ENCODE results near the gene SLC25A11.

Gene SLC25A11

DNA sequence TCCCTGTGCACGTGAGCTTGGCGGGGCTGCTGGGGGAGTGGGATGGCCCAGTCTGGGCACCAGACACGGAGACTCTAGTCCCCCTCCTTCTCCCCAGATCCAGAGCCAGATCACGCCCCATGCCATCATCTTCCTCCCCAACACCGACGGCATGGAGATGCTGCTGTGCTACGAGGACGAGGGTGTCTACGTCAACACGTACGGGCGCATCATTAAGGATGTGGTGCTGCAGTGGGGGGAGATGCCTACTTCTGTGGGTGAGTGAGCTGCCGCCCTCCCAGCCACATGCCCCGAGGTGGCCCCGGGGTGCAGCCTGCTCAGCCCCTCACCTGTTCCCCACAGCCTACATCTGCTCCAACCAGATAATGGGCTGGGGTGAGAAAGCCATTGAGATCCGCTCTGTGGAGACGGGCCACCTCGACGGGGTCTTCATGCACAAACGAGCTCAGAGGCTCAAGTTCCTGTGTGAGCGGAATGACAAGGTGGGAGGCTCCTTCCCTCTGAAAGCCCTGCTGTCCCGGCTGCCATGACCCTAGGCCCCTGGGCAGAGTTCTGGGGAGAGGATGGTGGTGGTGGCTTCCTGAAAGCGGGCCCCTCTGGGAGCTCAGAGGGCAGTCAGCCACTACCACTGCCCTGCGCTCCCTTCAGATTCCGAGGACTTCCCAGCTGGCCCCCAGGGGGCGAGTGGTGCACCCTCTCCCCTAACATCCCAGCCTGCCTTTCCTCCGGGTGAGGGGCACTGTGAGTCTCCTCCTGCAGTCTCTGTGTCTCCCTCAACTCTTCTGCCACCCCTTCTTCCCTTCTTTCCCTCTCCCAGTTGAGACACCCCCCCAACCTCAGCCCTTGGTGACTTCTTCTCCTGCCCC, 43.3 kb downstream of the SLC25A11 start:
- H3K4me3 ChIP-seq, result no peak overlapping the region
- peak; percentile 70 for DNase-seq (ENCODE audit: low spot score)
- no peak overlapping the region for H3K27ac ChIP-seq

DNA sequence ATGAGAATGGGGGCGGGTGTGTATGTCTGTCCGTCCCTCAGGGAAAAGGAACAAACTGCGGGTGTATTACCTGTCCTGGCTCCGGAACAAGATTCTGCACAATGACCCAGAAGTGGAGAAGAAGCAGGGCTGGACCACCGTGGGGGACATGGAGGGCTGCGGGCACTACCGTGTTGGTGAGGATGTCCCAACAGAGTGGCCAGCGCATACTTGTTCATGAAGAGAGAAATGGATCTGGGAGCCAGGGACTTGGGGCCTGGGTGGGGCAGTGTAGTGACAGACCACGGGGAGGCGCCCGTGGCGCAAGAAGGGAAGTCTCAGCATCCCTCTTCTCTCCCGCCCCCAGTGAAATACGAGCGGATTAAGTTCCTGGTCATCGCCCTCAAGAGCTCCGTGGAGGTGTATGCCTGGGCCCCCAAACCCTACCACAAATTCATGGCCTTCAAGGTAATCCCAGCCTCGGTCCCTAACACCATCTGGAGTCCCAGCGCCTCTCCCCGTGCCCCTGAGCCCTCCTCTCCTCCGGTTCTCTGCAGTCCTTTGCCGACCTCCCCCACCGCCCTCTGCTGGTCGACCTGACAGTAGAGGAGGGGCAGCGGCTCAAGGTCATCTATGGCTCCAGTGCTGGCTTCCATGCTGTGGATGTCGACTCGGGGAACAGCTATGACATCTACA, 44.1 kb downstream of the SLC25A11 start:
- Histone ChIP-seq H3K27ac (no peak overlapping the region), H3K4me3 (no peak overlapping the region)
- TF ChIP-seq, protein P1, sequence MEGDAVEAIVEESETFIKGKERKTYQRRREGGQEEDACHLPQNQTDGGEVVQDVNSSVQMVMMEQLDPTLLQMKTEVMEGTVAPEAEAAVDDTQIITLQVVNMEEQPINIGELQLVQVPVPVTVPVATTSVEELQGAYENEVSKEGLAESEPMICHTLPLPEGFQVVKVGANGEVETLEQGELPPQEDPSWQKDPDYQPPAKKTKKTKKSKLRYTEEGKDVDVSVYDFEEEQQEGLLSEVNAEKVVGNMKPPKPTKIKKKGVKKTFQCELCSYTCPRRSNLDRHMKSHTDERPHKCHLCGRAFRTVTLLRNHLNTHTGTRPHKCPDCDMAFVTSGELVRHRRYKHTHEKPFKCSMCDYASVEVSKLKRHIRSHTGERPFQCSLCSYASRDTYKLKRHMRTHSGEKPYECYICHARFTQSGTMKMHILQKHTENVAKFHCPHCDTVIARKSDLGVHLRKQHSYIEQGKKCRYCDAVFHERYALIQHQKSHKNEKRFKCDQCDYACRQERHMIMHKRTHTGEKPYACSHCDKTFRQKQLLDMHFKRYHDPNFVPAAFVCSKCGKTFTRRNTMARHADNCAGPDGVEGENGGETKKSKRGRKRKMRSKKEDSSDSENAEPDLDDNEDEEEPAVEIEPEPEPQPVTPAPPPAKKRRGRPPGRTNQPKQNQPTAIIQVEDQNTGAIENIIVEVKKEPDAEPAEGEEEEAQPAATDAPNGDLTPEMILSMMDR (IDR thresholded peaks at IDR 0.05), result no peak
- peak; percentile 71 for DNase-seq (ENCODE audit: low spot score)

More for the DNA sequence above, 43.3 kb downstream of the SLC25A11 start:
- TF ChIP-seq, protein P1 (IDR thresholded peaks at IDR 0.05), result no peak

DNA sequence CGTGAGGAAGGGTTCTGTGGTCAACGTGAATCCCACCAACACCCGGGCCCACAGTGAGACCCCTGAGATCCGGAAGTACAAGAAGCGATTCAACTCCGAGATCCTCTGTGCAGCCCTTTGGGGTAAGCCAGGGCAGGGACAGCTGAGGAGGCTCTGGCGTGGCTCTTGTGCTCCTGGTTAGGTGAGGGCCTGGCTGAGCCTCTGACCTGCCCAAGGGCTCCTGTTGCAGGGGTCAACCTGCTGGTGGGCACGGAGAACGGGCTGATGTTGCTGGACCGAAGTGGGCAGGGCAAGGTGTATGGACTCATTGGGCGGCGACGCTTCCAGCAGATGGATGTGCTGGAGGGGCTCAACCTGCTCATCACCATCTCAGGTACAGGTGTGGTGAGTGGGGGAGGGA, 44.7 kb downstream of the SLC25A11 start:
- DNase-seq (ENCODE audit: low spot score), result no peak
- TF ChIP-seq, protein P1 (IDR thresholded peaks at IDR 0.05), result no peak
- no peak overlapping the region for H3K27ac ChIP-seq

DNA sequence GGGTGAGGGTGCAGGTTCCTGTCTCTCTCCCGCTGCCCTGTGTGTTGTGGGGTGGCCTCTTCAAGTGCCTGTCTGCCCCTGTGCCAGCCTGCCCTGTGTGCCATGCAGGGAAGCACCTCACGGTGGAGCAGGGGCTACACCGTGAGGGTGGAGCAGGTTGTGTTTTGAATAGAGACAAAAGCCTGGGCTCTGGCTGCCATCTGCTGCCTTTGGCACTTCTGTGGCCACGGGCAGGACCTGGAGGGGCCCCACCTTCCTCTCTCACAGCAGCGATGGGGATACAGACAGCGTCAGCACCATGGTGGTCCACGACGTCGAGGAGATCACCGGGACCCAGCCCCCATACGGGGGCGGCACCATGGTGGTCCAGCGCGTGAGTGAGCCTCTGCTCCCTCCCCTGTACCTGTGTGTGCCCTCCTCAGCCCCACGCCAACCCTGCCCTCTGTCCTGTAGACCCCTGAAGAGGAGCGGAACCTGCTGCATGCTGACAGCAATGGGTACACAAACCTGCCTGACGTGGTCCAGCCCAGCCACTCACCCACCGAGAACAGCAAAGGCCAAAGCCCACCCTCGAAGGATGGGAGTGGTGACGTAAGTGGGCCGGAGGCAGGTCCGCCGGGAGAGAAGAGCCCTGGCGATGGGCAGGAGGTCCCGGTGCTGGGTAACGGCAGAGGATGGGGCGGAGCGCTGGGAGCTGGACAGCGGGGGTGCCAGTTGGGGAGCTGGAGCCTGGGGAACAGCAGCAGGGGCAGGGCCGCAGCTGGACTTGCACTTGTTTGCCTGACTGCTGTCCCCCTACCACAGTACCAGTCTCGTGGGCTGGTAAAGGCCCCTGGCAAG, 45.9 kb downstream of the SLC25A11 start:
- Histone ChIP-seq H3K27ac (no peak overlapping the region), H3K4me3 (no peak overlapping the region)
- TF ChIP-seq, protein P1 (IDR thresholded peaks at IDR 0.05), result no peak
- DNase-seq (ENCODE audit: low spot score), result no peak

More for the DNA sequence above, 44.7 kb downstream of the SLC25A11 start:
- no peak overlapping the region for H3K4me3 ChIP-seq

DNA sequence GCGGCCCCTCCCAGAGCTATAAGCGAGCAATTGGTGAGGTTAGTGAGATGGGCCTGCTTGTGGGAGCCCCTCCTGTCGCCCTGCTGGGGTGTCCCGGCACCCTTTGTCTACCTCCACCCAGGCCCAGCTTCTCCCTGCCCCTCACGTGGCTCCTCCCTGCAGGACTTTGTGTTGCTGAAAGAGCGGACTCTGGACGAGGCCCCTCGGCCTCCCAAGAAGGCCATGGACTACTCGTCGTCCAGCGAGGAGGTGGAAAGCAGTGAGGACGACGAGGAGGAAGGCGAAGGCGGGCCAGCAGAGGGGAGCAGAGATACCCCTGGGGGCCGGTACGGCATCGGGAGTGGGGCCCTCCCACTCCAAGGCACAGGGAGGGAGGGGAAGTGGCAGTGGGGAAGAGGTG, 46.6 kb downstream of the SLC25A11 start:
- Histone ChIP-seq H3K4me3 (no peak overlapping the region), H3K27ac (no peak overlapping the region)
- no peak for DNase-seq (ENCODE audit: low spot score)
- TF ChIP-seq, protein P1 (IDR thresholded peaks at IDR 0.05), result no peak

DNA sequence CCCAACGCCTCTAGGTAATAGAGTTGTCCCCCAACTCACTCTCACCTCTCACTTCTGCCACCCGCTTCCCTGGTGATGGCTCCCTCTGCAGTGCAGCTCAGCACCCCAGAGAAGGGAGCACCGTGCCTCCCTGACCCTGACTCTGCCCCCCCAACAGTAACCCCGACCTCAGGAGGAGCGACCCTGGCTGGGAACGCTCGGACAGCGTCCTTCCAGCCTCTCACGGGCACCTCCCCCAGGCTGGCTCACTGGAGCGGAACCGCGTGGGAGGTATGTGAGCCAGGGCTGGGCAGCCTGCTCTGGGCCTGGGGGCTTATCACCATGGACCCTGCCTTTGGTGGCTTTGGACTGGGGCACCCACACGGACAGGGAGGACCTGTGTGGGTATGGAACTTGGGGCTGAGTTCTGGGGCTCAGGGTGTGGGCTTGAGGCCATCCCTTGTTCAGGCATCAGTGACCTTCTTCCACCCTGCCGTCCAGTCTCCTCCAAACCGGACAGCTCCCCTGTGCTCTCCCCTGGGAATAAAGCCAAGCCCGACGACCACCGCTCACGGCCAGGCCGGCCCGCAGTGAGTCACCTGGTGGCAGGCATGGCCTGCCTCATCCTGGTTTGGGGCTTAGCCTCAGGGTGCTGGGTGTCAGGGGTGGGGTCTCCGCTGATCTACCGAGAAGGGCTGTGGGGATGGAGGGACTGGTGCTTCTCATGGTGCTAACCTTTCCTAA, 47.2 kb downstream of the SLC25A11 start:
- DNase-seq (ENCODE audit: low spot score), result no peak
- Histone ChIP-seq H3K4me3 (no peak overlapping the region), H3K27ac (no peak overlapping the region)
- TF ChIP-seq, protein P1 (IDR thresholded peaks at IDR 0.05), result no peak
